ENCODE data around the gene ALG1.
"Not testable (repeated sequence)": the region's sequence is repeated elsewhere in the genome, so short reads cannot be mapped to it uniquely, and the experiment has no call there.

Gene ALG1

DNA sequence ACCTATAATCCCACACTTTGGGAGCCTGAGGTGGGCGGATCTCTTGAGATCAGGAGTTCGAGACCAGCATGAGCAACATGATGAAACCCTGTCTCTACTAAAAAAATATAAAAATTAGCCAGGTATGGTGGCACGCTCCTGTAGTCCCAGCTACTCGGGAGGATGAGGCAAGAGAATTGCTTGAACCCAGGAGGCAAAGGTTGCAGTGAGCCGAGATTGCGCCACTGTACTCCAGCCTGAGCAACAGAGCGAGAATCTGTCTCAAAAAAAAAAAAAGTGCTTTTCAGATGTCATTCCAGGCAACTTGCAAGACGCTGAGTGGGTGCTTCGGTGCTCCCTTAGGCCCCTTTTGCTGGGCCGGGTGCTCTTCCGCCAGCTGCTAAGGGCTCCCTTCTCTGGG lies 27.1 kb upstream of the ALG1 start:
- DNase-seq (ENCODE audit: low read depth, low spot score) = not testable (repeated sequence)

GRCh38 chr16:5045499-5046115 lies 26.0 kb upstream of the ALG1 start:
- DNase-seq (ENCODE audit: low read depth, low spot score) = no peak

GRCh38 chr16:5046914-5047313 lies 24.7 kb upstream of the ALG1 start:
- no peak for DNase-seq (ENCODE audit: low read depth, low spot score)

DNA sequence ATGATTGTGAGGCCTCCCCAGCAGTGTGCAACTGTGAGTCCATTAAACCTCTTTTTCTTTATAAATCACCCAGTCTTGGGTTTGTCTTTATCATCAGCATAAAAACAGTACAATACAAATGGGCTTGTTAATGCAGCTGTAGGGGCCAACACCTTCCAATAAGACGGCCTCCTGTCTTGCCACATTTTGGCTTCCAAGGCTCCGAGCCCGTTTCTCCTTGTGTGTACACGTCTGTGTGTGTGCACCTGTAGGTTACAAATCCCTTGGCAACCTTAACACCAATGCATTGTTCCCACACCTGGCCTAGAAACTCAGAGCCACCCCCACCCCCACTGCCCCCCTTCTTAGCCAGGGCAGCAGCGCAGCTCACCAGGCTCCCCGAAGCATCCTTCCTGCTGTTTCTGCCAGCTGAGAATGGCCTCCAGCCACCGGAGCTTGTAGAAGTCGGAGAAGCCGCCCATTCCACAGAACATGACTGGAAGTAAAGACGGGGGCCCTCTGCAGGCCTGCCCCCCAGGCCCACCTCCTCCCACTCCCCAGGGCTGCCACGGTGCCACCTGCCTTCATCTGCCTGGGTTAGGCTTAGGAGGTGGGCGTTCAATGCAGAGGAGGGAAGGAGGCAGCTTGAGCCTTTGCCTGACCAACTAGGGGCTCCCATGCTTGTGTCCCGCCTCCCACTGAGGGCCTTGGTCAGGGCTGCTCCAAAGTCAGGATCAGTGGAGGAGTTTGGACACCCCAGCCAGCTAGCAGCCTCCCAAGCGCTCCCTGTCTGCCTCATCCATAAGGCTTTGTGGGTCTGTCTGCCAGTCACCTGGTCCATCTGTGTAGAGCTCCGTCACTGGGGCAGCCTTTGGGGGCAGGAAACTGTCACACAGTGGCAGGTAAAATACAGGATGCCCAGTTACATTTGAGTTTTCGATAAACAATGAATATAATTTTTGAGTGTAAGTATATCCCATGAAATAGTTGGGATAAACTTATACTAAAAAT lies 16.5 kb upstream of the ALG1 start:
- no peak for DNase-seq (ENCODE audit: low read depth, low spot score)

GRCh38 chr16:5056352-5056751 lies 15.3 kb upstream of the ALG1 start:
- DNase-seq (ENCODE audit: low read depth, low spot score) = no peak

DNA sequence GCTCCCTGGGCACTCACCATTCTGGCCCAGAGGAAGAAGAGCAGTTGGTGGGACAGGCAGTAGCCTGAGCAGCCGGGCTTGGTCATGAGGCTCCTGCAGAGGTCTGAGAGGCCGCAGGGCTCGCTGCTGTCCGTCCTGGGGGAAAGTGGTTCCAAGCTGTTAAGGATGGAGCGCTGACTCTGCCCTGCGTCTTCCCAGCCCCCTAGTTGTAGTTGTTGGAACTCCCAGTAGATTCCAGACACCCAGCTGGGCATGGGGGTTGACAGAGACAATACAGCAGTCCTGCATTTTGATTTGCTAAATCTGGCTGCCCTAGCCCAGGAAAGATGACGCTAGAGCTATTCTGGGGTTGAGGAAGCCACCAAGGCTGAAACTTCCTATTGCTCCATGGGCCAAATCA lies 13.2 kb upstream of the ALG1 start:
- DNase-seq (ENCODE audit: low read depth, low spot score) = no peak

DNA sequence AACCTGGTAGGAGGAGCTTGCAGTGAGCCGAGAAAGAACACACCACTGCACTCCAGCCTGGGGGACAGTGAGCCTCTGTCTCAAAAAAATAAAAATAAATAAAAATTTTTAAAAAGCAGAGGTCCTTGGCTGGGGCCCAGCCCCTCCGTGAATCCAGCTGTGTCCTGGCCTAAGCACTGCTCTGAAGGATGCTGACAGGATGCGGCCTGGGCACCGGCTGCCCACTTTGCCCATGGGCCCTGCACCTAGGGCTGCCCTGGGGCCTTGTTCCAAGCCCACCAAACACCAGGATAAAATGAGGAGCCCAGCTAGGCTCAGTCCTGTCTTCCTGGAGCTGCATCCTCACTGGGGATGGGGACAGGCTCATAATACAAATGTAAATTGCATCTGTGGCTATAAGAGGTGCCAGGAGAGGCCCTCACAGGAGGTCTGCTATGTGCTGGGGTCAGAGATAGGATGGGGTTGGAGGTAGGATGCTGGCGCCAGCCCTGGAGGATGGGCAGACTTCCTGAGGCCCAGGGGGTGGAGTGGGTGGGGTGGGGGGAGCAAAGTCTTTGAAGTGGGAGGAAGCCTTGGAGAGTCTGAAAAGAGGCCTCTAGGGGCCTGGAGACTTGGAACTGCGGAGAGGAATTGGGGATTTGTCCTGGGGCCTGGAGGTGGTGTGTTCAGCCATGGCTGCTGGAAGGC lies 12.1 kb upstream of the ALG1 start:
- DNase-seq (ENCODE audit: low read depth, low spot score) = no peak

- DNase-seq (ENCODE audit: low read depth, low spot score) = no peak
Measured at GRCh38 chr16:5060073-5060641, 11.5 kb upstream of the ALG1 start.

GRCh38 chr16:5062051-5062450 lies 9.6 kb upstream of the ALG1 start:
- DNase-seq (ENCODE audit: low read depth, low spot score) = no peak

- DNase-seq (ENCODE audit: low read depth, low spot score) = no peak
Measured at GRCh38 chr16:5062790-5063765, 8.6 kb upstream of the ALG1 start.

DNA sequence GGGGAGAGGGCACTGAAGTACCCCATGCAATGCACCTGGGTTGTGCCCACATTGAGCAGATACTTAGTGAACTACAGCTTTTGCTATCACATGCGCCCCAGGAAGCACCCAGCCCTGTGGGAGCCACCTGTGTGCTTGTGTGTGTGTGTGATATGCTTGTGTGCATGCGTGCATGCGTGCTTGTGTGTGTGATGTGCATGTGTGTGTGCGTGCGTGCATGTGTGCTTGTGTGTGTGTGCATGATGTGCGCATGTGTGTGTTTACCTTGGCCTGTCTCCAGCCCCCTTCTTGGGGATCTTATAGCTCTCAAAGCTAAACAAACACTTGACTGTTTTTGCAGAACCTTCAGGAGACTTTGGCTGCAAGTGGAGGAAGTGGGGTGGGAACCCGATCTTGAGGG lies 6.7 kb upstream of the ALG1 start:
- no peak for DNase-seq (ENCODE audit: low read depth, low spot score)

DNA sequence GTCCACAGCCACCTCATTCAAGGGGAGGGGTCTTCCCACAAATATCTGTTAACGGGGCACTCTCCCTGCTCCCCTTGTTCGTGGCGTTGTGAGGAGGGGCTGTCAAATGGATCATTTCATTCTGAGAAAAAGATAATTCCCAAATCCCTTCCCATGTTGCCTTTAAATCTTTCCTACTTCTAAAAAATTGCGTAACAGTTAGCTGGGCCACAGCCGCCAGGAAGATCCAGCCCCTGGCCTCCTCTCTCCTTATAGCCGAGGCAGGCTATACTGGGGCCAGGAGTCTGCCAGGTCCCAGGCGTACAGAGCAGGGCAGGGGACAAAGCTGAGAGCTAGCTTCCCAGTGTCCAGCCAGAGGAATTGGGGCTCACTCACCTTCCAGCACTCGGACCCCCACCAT lies 6.3 kb upstream of the ALG1 start:
- no peak for DNase-seq (ENCODE audit: low read depth, low spot score)

- no peak for DNase-seq (ENCODE audit: low read depth, low spot score)
Measured at GRCh38 chr16:5065813-5066212, 5.8 kb upstream of the ALG1 start, which contains the start of gene C16orf89. C16orf89 (minus strand) TSS chr16:5065956; CDS start chr16:5065908, 48 bp downstream.

DNA sequence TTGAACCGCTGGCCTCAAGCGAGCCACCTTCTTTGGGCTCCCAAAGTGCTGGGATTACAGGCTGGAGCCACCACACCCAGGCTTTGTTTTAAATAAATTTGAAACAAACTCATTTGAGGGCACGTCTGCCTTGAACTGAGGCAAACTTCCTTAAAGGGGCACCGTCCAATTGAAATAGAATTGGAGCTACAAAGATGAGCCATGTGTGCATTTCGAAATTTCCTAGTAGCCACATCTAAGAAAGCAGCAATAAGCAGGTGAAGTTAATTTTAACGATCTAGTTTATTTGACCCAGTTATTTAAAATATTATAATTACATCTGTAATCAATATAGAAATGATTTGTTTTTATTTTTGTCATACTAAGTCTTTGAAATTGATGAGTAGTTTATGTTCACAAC lies 5.1 kb upstream of the ALG1 start:
- no peak for DNase-seq (ENCODE audit: low read depth, low spot score)

- DNase-seq (ENCODE audit: low read depth, low spot score) = no peak
Measured at GRCh38 chr16:5069048-5069447, 2.6 kb upstream of the ALG1 start.

GRCh38 chr16:5069854-5070253 lies 1.8 kb upstream of the ALG1 start:
- no peak for DNase-seq (ENCODE audit: low read depth, low spot score)

DNA sequence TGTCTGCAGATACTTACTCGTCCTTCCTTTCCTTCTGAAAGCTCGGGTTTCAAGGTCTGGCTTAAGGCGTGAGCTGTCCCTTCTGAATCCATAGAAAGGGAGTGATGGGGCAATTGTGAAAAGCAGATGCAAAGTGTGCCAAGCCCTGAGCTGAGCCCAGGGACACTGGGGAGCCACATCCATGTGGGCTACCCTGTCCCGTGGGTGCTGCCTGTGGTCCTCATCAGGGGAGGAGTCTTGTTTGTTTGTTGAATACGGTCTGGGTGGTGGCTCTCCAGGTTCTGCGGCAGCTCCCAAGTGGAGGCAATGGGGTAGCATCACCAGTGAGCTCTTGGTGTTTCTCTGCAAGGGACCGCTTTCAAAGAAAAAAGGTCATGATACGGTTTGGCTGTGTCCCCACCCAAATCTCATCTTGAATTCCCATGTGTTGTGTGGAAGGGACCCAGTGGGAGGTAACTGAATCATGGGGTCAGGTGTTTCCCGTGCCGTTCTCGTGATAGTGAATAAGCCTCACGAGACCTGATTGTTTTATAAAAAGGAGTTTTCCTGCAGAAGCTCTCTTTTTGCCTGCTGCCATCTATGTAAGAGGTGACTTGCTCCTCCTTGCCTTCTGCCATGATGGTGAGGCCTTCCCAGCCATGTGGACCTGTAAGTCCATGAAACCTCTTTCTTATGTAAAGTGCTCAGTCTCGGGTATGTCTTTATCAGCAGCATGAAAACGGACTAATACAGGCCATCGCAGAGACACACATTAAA lies 1.0 kb upstream of the ALG1 start:
- no peak for DNase-seq (ENCODE audit: low read depth, low spot score)

GRCh38 chr16:5071341-5071680 lies 332 bp upstream of the ALG1 start:
- no peak for DNase-seq (ENCODE audit: low read depth, low spot score)

GRCh38 chr16:5072334-5073278 lies 963 bp downstream of the ALG1 start:
- no peak for DNase-seq (ENCODE audit: low read depth, low spot score)

All from smooth muscle cell of the brain vasculature (primary cell).